HL-60/S4 treated with phorbol 12-myristate 13-acetate at 8.2 ng/mL for 4 days and 3 days (cell line): ENCODE results near the gene PSMB4.
"Not testable (repeated sequence)": the region's sequence is repeated elsewhere in the genome, so short reads cannot be mapped to it uniquely, and the experiment has no call there.

Experiments
- in situ Hi-C: fragments of 300-500 bp; cut with MboI; formaldehyde crosslinking; loops from 2 replicates; pipeline ENCODE4 v1.15.0; 2022; ENCODE audit warnings: low sequenced_read_pairs

Gene PSMB4

DNA sequence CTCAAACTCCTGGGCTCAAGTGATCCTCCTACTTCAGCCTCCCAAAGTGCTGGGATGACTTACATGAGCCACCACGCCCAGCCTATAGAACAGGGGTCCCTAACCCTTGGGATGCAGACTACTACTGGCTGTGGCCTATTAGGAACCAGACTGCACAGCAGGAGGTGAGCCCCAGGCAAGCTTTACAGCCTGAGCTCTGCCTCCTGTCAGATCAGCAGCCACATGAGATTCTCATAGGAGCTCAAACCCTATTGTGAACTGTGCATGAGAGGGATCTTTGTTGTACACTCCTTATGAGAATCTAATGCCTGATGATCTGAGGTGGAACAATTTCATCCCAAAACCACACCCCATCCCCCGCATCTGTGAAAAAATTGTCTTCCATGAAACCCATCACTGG lies 13.4 kb upstream of the PSMB4 start:
- in situ Hi-C loops = no loop called here

DNA sequence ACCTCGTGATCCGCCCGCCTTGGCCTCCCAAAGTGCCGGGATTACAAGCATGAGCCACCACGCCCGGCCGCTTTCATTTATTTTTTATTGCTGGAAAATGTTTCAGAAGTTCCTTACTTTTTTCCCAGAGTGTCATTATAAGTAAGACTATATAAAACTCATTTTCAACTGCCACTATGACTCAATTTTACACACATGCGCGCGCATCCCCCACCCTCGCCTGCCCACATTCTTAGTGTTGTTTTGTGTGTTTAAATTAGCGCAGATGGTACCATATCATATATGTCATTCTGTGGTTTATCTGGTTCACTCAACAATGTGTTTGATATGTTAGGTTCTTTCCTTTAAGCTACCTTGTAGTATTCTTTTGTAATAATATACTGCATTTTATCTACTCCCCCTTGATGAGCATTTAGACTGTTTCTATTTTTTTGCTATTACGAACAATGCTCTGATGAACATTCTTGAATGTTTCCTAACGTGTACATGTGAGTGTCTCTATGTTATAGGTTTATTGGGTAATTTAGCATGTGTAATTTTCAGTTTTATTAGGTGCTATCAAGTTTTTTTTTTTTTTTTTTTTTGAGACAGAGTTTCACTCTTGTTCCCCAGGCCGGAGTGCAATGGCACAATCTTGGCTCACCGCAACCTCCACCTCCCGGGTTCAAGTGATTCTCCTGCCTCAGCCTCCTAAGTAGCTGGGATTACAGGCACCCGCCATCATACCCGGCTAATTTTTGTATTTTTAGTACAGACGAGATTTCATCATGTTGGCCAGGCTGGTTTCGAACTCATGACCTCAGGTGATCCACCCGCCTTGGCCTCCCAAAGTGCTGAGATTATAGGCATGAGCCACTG lies 8.9 kb upstream of the PSMB4 start:
- in situ Hi-C loops = not testable (repeated sequence)

DNA sequence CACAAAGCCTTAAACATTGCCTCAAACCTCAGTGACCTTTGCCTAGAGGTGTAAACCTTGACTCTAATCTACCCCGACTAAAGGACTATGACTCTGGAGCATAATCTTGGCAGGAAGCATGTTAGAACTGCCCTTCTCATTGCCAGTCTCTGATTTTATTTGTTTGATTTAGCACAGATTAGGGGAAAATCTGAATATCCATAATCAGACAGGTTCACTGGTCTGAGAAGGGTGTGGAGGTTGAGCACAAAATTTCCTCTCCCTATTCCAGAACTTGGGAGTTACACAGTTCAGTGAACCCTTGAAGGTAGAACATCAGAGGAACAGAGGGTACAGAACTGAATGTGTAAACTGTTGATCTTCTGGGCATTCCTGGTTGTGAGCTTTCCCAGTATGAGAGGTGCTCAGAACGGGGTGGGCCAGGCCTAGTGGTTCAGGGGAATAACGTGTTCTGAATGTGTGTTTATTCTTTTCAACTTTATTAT lies 8.3 kb upstream of the PSMB4 start:
- in situ Hi-C loops = no loop called here

GRCh38 chr1:151393583-151393982 lies 5.8 kb upstream of the PSMB4 start:
- in situ Hi-C loops = no loop called here

- in situ Hi-C loops = not testable (repeated sequence)
These were observed 3.1 kb upstream of the PSMB4 start for GRCh38 chr1:151396265-151396664.

DNA sequence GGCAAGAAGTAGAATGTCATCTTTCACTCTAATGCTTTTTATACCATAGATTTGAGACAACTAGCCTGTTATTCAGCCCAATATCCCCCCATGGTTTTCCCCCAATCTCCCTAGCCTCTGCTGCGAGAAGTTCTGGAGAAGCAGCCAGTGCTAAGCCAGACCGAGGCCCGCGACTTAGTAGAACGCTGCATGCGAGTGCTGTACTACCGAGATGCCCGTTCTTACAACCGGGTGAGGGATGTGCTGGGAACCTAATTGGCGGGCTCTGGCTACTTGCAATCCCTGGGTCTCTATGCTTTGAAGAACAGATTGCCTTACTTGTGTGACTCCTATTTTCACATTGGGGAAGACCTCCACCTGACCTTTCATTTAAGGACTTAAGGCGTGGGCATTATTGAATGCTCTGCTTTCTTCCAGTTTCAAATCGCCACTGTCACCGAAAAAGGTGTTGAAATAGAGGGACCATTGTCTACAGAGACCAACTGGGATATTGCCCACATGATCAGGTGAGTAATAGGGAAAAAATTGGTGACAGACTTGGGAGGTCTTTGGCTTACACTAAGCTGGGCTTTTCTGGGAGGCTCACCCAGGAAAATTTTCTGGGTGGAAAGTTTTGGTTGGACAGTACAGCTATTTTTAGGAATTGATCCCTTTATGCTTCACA lies 1.9 kb downstream of the PSMB4 start:
- in situ Hi-C loops = no loop called here

DNA sequence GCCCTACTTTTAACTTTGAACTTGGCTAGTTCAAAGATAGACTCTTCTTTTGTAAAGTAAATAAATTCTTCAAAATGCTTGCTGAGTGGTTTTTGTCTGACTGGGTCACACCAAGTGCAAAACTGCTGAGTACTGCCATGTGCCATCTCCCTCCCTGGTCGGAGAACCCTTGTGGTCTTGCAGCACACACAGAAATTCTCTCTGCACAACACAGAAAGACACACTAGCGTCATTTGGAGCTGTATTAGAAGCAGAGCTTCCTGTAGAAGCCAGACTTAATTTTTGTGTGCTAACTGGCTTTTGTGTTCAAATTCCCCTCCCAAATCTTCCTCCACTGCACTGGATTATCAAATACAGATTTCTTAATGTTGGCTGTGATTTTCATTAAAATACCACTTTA lies 2.5 kb downstream of the PSMB4 start:
- in situ Hi-C loops = no loop called here

DNA sequence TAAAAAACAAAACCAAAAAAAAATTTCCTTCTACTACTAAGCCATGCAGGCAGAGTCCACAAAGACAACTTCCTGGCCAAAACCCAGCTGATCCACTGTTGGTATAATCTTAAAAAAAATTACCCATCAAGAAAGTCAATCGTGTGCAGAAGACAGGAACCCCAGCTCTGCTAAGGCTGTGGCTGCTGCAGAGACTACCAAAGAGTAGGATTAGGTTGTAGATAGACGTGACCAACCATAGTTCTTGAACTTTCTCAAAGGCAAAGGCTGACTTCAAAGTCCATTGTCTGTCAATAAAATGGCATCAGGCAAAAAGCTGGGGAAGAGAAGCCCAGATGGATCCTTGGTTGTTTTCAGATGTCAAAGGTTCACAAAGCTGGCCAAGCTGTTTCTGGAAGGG lies 3.4 kb downstream of the PSMB4 start:
- in situ Hi-C loops = no loop called here

DNA sequence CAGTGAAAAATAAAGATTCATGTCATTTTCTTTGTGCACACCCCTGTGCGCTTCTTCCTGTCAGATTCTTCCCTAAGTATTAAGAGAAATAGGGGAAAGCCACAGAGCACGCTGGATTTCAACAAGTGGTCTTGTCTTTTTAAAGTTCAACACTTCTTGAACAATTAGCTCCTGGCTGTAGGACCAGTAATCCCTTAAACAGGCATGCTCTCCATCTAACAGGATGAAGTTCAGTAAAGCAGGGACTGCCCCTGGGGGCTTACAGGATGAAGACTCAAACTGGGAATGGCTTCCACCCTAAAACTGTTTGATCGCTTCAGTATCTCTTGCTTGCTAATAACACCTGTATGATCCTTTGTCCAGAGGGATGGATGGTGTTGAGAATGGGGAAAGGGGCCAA lies 4.2 kb downstream of the PSMB4 start:
- in situ Hi-C loops = no loop called here

- in situ Hi-C loops = no loop called here
These were observed 6.0 kb downstream of the PSMB4 start for GRCh38 chr1:151405187-151405951.

GRCh38 chr1:151406176-151406575 lies 6.8 kb downstream of the PSMB4 start:
- in situ Hi-C loops = no loop called here

GRCh38 chr1:151407304-151407703 lies 7.9 kb downstream of the PSMB4 start:
- in situ Hi-C loops = no loop called here

GRCh38 chr1:151408891-151409290 lies 9.5 kb downstream of the PSMB4 start:
- in situ Hi-C loops = no loop called here

- in situ Hi-C loops = no loop called here
These were observed 12.5 kb downstream of the PSMB4 start for GRCh38 chr1:151411884-151412283.

GRCh38 chr1:151416231-151416630 lies 16.9 kb downstream of the PSMB4 start:
- in situ Hi-C loops = no loop called here

DNA sequence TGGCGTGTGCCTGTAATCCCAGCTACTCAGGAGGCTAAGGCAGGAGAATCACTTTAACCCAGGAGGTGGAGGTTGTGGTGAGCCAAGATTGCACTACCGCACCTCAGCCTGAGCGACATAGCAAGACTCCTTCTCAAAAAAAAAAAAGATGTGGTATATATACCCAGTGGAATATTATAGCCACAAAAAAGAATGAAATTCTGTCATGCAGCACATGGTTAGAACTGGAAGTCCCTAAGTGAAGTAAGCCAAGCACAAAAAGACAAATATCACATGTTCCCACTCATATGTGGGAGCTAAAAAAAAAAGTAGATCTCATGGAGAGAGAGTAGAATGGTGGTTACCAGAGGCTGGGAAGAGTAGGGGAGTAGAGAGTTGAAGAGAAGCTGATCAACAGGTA lies 18.7 kb downstream of the PSMB4 start:
- in situ Hi-C loops = no loop called here

DNA sequence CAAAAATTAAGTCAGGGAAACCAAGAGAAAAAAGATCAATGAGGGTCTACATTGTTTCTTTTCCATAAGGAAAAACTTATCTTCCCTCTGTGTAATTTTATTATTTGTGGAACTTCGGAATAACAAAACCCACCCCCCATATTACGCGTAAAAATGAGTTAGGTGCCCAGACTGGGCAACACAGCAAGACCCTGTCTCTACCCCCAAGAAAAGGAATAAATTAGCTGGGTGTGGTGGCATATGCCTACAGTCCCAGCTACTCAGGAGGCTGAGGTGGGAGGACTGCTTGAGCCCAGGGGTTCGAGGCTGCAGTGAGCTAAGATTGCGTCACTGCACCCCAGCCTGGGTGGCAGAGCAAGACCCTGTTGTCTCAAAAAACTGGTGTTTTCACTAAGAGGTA lies 20.4 kb downstream of the PSMB4 start:
- in situ Hi-C loops = no loop called here

DNA sequence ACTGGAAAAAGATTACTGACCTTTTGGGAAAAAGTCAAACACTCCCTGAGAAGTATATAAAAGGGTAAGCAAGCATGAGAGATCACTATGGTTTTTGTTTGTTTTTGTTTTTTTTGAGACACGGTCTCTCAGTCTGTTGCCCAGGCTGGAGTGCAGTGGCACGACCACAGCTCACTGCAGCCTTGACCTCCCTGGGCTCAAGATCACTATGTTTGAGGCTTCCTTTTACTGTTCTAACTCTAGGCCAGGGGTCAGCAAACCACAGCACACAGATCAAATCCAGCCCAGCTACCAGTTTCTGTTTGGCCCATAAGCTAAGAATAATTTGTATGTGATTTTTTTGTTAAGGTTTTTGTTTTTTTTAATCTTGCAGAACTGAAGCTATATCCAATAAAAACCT lies 25.7 kb downstream of the PSMB4 start:
- in situ Hi-C loops = no loop called here

- in situ Hi-C loops = no loop called here
These were observed 28.7 kb downstream of the PSMB4 start for GRCh38 chr1:151428068-151428467.

DNA sequence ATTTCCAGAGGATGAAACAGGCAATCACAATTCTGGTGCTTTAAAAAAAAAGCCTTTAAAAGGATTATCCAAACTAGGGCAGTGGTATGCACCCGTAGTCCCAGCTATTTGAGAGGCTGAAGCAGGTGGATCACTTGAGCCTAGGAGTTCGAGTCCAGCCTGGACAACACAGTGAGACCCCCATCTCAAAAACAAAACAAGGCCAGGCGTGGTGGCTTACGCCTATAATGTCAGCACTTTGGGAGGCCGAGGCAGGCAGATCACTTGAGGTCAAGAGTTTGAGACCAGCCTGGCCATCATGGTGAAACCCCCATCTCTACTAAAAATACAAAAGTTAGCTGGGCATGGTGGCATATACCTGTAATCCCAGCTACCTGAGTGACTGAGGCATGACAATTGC lies 34.5 kb downstream of the PSMB4 start:
- in situ Hi-C loops = not testable (repeated sequence)

DNA sequence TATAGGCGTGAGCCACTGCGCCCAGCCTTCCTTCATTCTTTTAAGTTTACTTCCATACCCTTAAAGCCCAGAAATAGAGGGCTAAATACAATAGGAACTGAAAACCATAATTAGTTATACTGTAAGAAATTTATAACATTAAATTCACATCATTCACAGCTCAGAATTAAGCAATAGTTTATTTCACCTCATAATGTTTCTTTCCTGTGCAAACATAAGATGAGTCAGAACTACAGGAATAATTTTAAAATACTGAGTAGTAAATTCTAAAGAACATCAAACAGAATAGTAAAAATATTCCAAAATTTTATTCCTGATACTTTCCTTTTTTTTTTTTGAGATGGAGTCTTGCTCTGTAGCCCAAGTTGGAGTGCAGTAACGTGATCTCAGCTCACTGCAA lies 35.8 kb downstream of the PSMB4 start:
- in situ Hi-C loops = no loop called here

DNA sequence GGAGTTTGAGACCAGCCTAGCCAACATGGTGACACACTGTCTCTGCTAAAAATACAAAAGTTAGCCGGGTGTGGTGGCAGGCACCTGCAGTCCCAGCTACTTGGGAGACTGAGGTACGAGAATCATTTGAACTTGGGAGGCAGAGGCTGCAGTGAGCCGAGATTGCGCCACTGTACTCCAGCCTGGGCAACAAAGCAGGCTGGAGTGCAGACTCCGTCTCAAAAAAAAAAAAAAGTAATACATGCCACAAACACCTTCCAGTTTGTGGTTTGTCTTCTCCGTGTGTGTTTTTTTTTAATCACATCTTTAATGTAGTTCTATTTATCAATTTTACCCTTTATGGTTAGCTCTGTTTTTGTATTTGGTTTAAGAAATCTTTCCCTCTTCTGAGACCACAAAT lies 37.6 kb downstream of the PSMB4 start:
- in situ Hi-C loops = no loop called here
